BE2C (cell line): ENCODE data around the gene SMAD5.

Experiments
- DNase-seq: peaks from one replicate; pipeline ENCODE4 v3.0.0-alpha.2; 2020
- H3K27me3 ChIP-seq: fragments of 250-450 bp; sonication (Bioruptor Pico); 2 replicates; pipeline ENCODE4 v1.5.1; 2020; ENCODE audit warnings: mild to moderate bottlenecking
- H3K36me3 ChIP-seq: fragments of 250-450 bp; sonication (Bioruptor Pico); 2 replicates; pipeline ENCODE4 v1.5.1; 2020; ENCODE audit warnings: mild to moderate bottlenecking
- H3K4me1 ChIP-seq: fragments of 250-450 bp; sonication (Bioruptor Pico); 2 replicates; pipeline ENCODE4 v1.5.1; 2020
- H3K4me3 ChIP-seq: 2 replicates; pipeline ENCODE4 v1.5.1; 2011; ENCODE audit warnings: low read depth, low read length
- H3K9me3 ChIP-seq: fragments of 250-450 bp; sonication (Bioruptor Pico); 2 replicates; pipeline ENCODE4 v1.5.1; 2020
- TF ChIP-seq, protein P1 (sequence below): IDR thresholded peaks from 2 replicates; pipeline ENCODE4 v1.5.1; 2012; ENCODE audit warnings: mild to moderate bottlenecking, low read depth, low read length

The SMAD5 gene

GRCh38 chr5:136186796-136187195, 54.2 kb downstream of the SMAD5 start:
- Histone ChIP-seq H3K36me3 (no peaks in the 10 kb centered on the region; the same call in 1 of the 2 replicates), H3K9me3 (no peaks in the 10 kb centered on the region), H3K4me1 (no peaks in the 10 kb centered on the region), H3K27me3 (peaks cover 19% of the 10 kb centered on the region), H3K4me3 (no peak overlapping the region)
- TF ChIP-seq, protein P1, sequence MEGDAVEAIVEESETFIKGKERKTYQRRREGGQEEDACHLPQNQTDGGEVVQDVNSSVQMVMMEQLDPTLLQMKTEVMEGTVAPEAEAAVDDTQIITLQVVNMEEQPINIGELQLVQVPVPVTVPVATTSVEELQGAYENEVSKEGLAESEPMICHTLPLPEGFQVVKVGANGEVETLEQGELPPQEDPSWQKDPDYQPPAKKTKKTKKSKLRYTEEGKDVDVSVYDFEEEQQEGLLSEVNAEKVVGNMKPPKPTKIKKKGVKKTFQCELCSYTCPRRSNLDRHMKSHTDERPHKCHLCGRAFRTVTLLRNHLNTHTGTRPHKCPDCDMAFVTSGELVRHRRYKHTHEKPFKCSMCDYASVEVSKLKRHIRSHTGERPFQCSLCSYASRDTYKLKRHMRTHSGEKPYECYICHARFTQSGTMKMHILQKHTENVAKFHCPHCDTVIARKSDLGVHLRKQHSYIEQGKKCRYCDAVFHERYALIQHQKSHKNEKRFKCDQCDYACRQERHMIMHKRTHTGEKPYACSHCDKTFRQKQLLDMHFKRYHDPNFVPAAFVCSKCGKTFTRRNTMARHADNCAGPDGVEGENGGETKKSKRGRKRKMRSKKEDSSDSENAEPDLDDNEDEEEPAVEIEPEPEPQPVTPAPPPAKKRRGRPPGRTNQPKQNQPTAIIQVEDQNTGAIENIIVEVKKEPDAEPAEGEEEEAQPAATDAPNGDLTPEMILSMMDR = no peak
- no peak for DNase-seq

DNA sequence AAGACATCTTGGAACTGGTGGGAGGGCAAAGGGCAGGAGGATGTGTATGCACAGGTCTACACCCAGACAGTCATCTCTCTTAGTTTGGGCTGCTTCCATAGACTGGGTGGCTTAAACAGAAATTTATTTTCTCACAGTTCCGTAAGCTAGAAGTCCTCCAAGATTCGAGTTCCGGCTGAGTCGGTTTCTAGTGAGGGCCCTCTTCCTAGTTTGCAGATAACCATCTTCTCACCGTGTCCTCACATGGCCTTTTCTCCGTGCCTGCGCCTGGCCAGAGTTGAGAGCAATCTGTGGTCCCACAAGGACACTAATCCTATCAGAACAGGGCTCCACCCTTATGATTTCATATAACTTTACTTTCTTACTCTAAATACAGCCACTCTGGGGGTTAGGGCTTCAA, 56.2 kb downstream of the SMAD5 start:
- H3K36me3 ChIP-seq = no peaks in the 10 kb centered on the region; the same call in 1 of the 2 replicates
- no peak overlapping the region for H3K4me3 ChIP-seq
- H3K4me1 ChIP-seq = no peaks in the 10 kb centered on the region
- H3K27me3 ChIP-seq = peaks cover 40% of the 10 kb centered on the region
- H3K9me3 ChIP-seq = no peaks in the 10 kb centered on the region
- TF ChIP-seq, protein P1 = no peak
- DNase-seq = no peak

- Histone ChIP-seq H3K36me3 (no peaks in the 10 kb centered on the region; the same call in 1 of the 2 replicates), H3K9me3 (no peaks in the 10 kb centered on the region), H3K4me3 (no peak overlapping the region), H3K27me3 (peaks cover 53% of the 10 kb centered on the region), H3K4me1 (no peaks in the 10 kb centered on the region)
- DNase-seq = no peak
- TF ChIP-seq, protein P1 = no peak
Measured at GRCh38 chr5:136190091-136190720, 57.6 kb downstream of the SMAD5 start.

DNA sequence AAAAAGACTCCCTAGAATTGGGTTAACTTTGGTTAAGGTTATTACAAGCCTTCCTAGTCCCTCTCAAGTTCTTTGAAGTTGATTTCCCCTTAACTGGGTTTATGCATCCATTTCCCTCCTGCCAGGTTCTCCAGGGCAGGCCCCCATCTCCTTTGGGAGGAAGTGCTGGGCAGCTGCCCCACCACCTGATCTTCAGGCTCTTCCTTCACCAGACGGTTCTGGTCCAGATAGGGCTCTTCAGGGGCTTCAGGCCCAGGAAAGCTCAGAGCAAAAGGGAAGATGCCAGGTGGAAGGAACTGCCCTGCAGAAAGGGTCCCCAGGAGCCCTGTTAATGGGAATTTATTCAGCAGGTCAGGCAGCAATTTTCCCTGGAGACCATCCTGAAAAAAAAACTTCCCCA, 58.3 kb downstream of the SMAD5 start:
- TF ChIP-seq, protein P1 = no peak
- H3K9me3 ChIP-seq = no peaks in the 10 kb centered on the region
- no peaks in the 10 kb centered on the region for H3K4me1 ChIP-seq
- DNase-seq = no peak
- no peak overlapping the region for H3K4me3 ChIP-seq
- H3K27me3 ChIP-seq = peaks cover 60% of the 10 kb centered on the region
- H3K36me3 ChIP-seq = no peaks in the 10 kb centered on the region; the same call in 1 of the 2 replicates

DNA sequence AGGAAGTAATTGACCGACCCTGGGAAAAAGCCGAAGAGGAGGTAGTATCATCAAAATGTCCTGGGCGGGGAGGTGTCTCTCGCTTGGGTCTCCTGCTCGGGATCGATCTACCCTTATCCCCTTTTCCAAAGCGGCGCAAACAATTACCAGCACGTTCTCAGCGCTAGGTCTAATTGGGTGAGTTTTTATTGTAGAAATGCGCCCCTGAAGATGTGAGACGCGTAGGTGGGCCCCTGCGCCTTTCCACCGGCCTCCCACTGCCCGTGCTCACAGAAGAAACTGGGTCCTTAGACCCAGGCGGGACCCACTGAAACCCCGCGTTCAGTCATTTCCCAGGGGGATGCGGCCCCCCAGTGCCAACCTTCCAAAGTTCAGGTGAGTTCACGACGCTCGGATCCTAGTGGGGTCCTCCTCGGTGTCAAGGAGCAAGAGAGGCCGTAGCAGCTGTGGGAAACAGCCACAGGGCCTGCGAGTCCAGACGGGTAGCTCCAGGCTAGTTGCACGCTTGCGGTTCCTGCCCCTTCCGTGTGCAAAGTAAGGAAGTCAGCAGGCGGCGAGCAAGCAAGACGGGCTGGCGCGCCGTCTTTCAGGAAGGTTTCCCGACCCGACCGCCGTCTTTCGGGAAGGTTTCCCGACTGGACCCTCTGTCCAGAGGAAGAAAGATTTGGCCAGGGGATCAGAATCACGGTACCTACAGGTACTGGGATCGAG, 58.8 kb downstream of the SMAD5 start:
- Histone ChIP-seq H3K4me1 (no peaks in the 10 kb centered on the region), H3K27me3 (peaks cover 62% of the 10 kb centered on the region), H3K36me3 (no peaks in the 10 kb centered on the region; the same call in 1 of the 2 replicates), H3K4me3 (no peak overlapping the region), H3K9me3 (no peaks in the 10 kb centered on the region)
- TF ChIP-seq, protein P1 = no peak
- no peak for DNase-seq

GRCh38 chr5:136192015-136192525, 59.4 kb downstream of the SMAD5 start:
- no peaks in the 10 kb centered on the region for H3K9me3 ChIP-seq
- H3K27me3 ChIP-seq = peaks cover 62% of the 10 kb centered on the region
- H3K4me1 ChIP-seq = no peaks in the 10 kb centered on the region
- H3K36me3 ChIP-seq = no peaks in the 10 kb centered on the region
- TF ChIP-seq, protein P1 = no peak
- DNase-seq = no peak
- no peak overlapping the region; the same call in 1 of the 2 replicates for H3K4me3 ChIP-seq
